GM12865 (cell line): ENCODE measurements around the gene NFE2L2.
"Not testable (repeated sequence)": the region's sequence is repeated elsewhere in the genome, so short reads cannot be mapped to it uniquely, and the experiment has no call there.

Source experiments
- DNase-seq: peaks from one replicate; pipeline ENCODE4 v3.0.0; 2010; ENCODE audit warnings: low read depth
- H3K4me3 ChIP-seq: 2 replicates; pipeline ENCODE4 v1.5.1; 2011; ENCODE audit warnings: mild to moderate bottlenecking, low read depth, low read length, control low read depth
- CTCF ChIP-seq: IDR thresholded peaks from 2 replicates; pipeline ENCODE4 v1.5.1; 2011; ENCODE audit warnings: low read length, control low read depth, low read depth, inconsistent platforms; ENCODE audit not compliant: insufficient read depth; ENCODE audit errors: missing control alignments

Gene NFE2L2

GRCh38 chr2:177221534-177221933 lies 43.0 kb downstream of the NFE2L2 start:
- no peak for TF ChIP-seq CTCF
- no peak overlapping the region for H3K4me3 ChIP-seq
- no peak for DNase-seq

GRCh38 chr2:177219787-177220186 lies 44.7 kb downstream of the NFE2L2 start:
- not testable (repeated sequence) for DNase-seq, H3K4me3 ChIP-seq

GRCh38 chr2:177217247-177217843 lies 47.2 kb downstream of the NFE2L2 start:
- no peak overlapping the region for H3K4me3 ChIP-seq
- no peak for TF ChIP-seq CTCF
- DNase-seq: no peak

- DNase-seq: peak; percentile 95
- H3K4me3 ChIP-seq: peak overlapping the region; percentile 90
- TF ChIP-seq CTCF: no peak
These were observed 51.4 kb downstream of the NFE2L2 start for GRCh38 chr2:177212891-177213856.

GRCh38 chr2:177212106-177212890 lies 52.2 kb downstream of the NFE2L2 start, which contains the start of gene HNRNPA3:
Gene HNRNPA3, plus strand, starts transcription at chr2:177212794. Its CDS starts 6 bp downstream, at chr2:177212800.
- TF ChIP-seq CTCF: no peak
- peak within 1 kb of the TSS; percentile 90 for H3K4me3 ChIP-seq
- peak; percentile 99 for DNase-seq

- DNase-seq: no peak
- TF ChIP-seq CTCF: no peak
- peak overlapping the region; percentile 86 for H3K4me3 ChIP-seq
These were observed 52.9 kb downstream of the NFE2L2 start for GRCh38 chr2:177211576-177212105.
